ENCODE results near the gene DSN1.

DSN1 gene

DNA sequence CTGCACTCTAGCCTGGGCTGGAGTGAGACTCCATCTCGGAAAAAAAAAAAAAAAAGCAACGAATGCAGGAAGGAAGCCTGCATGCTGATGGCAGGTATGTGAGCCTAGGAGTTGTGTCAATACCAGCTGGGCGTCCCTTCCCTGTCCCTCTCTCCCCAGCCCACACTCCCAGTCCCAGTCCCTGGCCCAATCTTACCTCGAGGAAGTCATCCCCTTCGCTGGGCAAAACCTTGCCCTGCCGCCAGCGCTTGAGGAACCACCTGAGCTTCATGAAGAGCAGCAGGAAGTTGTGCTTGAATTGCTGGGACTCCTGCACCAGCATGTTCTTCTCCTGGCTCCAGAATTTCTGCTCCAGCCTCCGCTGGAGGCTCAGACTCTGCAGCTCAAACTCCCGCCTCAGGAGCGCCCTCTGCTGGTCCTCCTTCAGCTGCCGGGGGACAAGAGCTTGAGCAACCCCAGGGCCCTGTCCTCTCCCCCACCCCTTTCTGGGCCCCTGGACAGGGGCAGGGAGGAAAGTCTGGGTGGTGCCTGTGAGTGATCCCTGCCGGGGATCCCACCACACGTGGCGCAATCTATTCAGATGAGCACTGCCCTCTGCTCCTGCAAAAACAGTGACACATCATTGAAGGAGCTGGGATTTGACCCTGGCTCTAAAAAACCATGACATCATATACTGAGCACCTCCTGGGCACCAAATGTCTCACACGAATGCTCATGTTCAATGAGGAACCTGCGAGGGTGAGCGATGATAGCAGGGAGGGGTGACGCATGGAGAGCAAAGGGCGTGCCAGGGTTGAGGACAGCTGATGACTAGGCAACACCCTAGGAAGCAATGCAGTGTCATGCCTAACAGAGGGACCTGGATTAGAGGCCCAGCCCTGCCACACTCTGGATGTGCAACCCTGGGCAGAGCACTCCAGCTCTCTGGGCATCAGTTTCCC lies 35.0 kb upstream of the DSN1 start:
- no peak overlapping the region for H2BK5ac ChIP-seq (ENCODE audit: low read length)
- H3K9ac ChIP-seq (ENCODE audit: low read depth, low read length, poor library complexity), result no peak overlapping the region
- H3K18ac ChIP-seq (ENCODE audit: low read length), result no peak overlapping the region
- no peak overlapping the region for H2AK5ac ChIP-seq (ENCODE audit: low read depth, low read length)
- H3K27me3 ChIP-seq (ENCODE audit: control insufficient read depth in 3 of 3, insufficient read depth in 3 of 3, low read depth in 1 of 3, low read length in 3 of 3), result no peaks in the 10 kb centered on the region
- H4K8ac ChIP-seq (ENCODE audit: low read depth, low read length), result no peak overlapping the region
- H4K91ac ChIP-seq (ENCODE audit: low read depth, low read length, poor library complexity), result no peak overlapping the region
- H3K23ac ChIP-seq (ENCODE audit: low read depth, low read length, poor library complexity), result peak overlapping the region; percentile 60
- H2BK120ac ChIP-seq (ENCODE audit: low read depth, low read length), result no peak overlapping the region
- H2BK12ac ChIP-seq (ENCODE audit: low read length), result no peak overlapping the region
- no CpG with 5 or more reads among the region's 19 CpGs for WGBS, 2 donors (ENCODE audit: extremely low coverage in 2 of 2, insufficient read length in 2 of 2, insufficient replicate concordance in 1 of 2)
- peaks cover 7% of the 10 kb centered on the region for H3K79me1 ChIP-seq (ENCODE audit: low read depth, low read length)
- no peak overlapping the region for H3K27ac ChIP-seq (replicated peaks; ENCODE audit: low read length)
- H2AFZ ChIP-seq (ENCODE audit: low read length), result no peak overlapping the region
- no peak overlapping the region for H2BK15ac ChIP-seq (ENCODE audit: low read length)
- H3K4ac ChIP-seq (ENCODE audit: low read length), result no peak overlapping the region
- no peak overlapping the region for H3K4me2 ChIP-seq (ENCODE audit: insufficient read depth, low read length, poor library complexity, severe bottlenecking)
- H3K4me3 ChIP-seq (ENCODE audit: low read length in 2 of 2), result no peak overlapping the region
- H3K4me1 ChIP-seq (ENCODE audit: control insufficient read depth in 2 of 2, insufficient read depth in 1 of 2, low read depth in 1 of 2, low read length in 2 of 2), result no peaks in the 10 kb centered on the region
- H3K9me3 ChIP-seq (replicated peaks in 1 of 2; ENCODE audit: control insufficient read depth in 2 of 2, insufficient read depth in 1 of 2, low read depth in 1 of 2, low read length in 2 of 2), result no peaks in the 10 kb centered on the region
- H3K14ac ChIP-seq (ENCODE audit: low read length), result peak overlapping the region; percentile 9
- H3K36me3 ChIP-seq (replicated peaks in 1 of 2; ENCODE audit: control insufficient read depth in 2 of 2, insufficient read depth in 2 of 2, low read length in 2 of 2), result peaks cover 59 to 97% of the 10 kb centered on the region in 2 donors
- DNase-seq (ENCODE audit: low spot score), result peak; percentile 39

DNA sequence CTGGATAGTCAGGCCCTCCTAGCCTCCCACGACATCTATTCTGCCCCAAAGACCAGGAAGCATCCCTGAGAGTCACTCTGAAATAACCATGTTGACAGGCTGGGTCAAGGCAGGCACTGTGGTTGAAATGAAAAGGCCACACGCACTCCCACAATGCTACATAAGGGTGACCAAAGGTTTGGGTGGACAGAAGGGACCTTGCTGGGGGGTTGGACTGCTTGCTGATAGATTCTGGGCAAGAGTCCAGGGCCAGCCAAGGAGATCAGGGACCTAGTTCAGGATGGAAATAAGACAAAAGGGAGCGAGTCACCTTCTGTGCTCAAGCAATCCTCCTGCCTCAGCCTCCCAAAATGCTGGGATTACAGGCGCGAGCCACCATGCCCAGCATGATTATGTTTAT lies 32.5 kb upstream of the DSN1 start:
- no peak for DNase-seq (ENCODE audit: low spot score)
- Histone ChIP-seq H4K91ac (ENCODE audit: low read depth, low read length, poor library complexity) (no peak overlapping the region), H2AK5ac (ENCODE audit: low read depth, low read length) (no peak overlapping the region), H3K18ac (ENCODE audit: low read length) (no peak overlapping the region), H3K9ac (ENCODE audit: low read depth, low read length, poor library complexity) (no peak overlapping the region), H3K14ac (ENCODE audit: low read length) (no peak overlapping the region), H2BK12ac (ENCODE audit: low read length) (no peak overlapping the region), H2BK5ac (ENCODE audit: low read length) (no peak overlapping the region), H3K79me1 (ENCODE audit: low read depth, low read length) (peaks cover 5% of the 10 kb centered on the region), H3K4me3 (ENCODE audit: low read length in 2 of 2) (peak overlapping the region in 1 of 2 donors; percentile 28), H3K27me3 (ENCODE audit: control insufficient read depth in 3 of 3, insufficient read depth in 3 of 3, low read depth in 1 of 3, low read length in 3 of 3) (peaks cover 0 to 2% (median 0%) of the 10 kb centered on the region in 3 experiments), H2BK120ac (ENCODE audit: low read depth, low read length) (no peak overlapping the region), H3K23ac (ENCODE audit: low read depth, low read length, poor library complexity) (no peak overlapping the region), H3K27ac (replicated peaks; ENCODE audit: low read length) (no peak overlapping the region), H3K4ac (ENCODE audit: low read length) (no peak overlapping the region), H4K8ac (ENCODE audit: low read depth, low read length) (no peak overlapping the region), H3K4me1 (ENCODE audit: control insufficient read depth in 2 of 2, insufficient read depth in 1 of 2, low read depth in 1 of 2, low read length in 2 of 2) (no peaks in the 10 kb centered on the region), H2BK15ac (ENCODE audit: low read length) (no peak overlapping the region), H3K4me2 (ENCODE audit: insufficient read depth, low read length, poor library complexity, severe bottlenecking) (no peak overlapping the region), H3K9me3 (replicated peaks in 1 of 2; ENCODE audit: control insufficient read depth in 2 of 2, insufficient read depth in 1 of 2, low read depth in 1 of 2, low read length in 2 of 2) (peaks cover 0 to 4% of the 10 kb centered on the region in 2 donors), H2AFZ (ENCODE audit: low read length) (no peak overlapping the region), H3K36me3 (replicated peaks in 1 of 2; ENCODE audit: control insufficient read depth in 2 of 2, insufficient read depth in 2 of 2, low read length in 2 of 2) (peaks cover 60 to 93% of the 10 kb centered on the region in 2 donors)
- no CpG with 5 or more reads among the region's 5 CpGs for WGBS, 2 donors (ENCODE audit: extremely low coverage in 2 of 2, insufficient read length in 2 of 2, insufficient replicate concordance in 1 of 2)

- Histone ChIP-seq H3K9me3 (replicated peaks in 1 of 2; ENCODE audit: control insufficient read depth in 2 of 2, insufficient read depth in 1 of 2, low read depth in 1 of 2, low read length in 2 of 2) (peaks cover 0 to 4% of the 10 kb centered on the region in 2 donors), H3K14ac (ENCODE audit: low read length) (no peak overlapping the region), H3K18ac (ENCODE audit: low read length) (no peak overlapping the region), H2BK15ac (ENCODE audit: low read length) (no peak overlapping the region), H3K36me3 (replicated peaks in 1 of 2; ENCODE audit: control insufficient read depth in 2 of 2, insufficient read depth in 2 of 2, low read length in 2 of 2) (peaks cover 65 to 93% of the 10 kb centered on the region in 2 donors), H2AK5ac (ENCODE audit: low read depth, low read length) (no peak overlapping the region), H3K4ac (ENCODE audit: low read length) (no peak overlapping the region), H3K4me1 (ENCODE audit: control insufficient read depth in 2 of 2, insufficient read depth in 1 of 2, low read depth in 1 of 2, low read length in 2 of 2) (no peaks in the 10 kb centered on the region), H4K91ac (ENCODE audit: low read depth, low read length, poor library complexity) (no peak overlapping the region), H3K4me3 (ENCODE audit: low read length in 2 of 2) (no peak overlapping the region), H3K27me3 (ENCODE audit: control insufficient read depth in 3 of 3, insufficient read depth in 3 of 3, low read depth in 1 of 3, low read length in 3 of 3) (peaks cover 0 to 2% (median 0%) of the 10 kb centered on the region in 3 experiments), H3K23ac (ENCODE audit: low read depth, low read length, poor library complexity) (no peak overlapping the region), H2AFZ (ENCODE audit: low read length) (no peak overlapping the region), H2BK120ac (ENCODE audit: low read depth, low read length) (no peak overlapping the region), H3K27ac (replicated peaks; ENCODE audit: low read length) (no peak overlapping the region), H3K9ac (ENCODE audit: low read depth, low read length, poor library complexity) (no peak overlapping the region), H2BK5ac (ENCODE audit: low read length) (no peak overlapping the region), H2BK12ac (ENCODE audit: low read length) (no peak overlapping the region), H3K79me1 (ENCODE audit: low read depth, low read length) (peaks cover 5% of the 10 kb centered on the region), H3K4me2 (ENCODE audit: insufficient read depth, low read length, poor library complexity, severe bottlenecking) (no peak overlapping the region), H4K8ac (ENCODE audit: low read depth, low read length) (no peak overlapping the region)
- WGBS, 2 donors (ENCODE audit: extremely low coverage in 2 of 2, insufficient read length in 2 of 2, insufficient replicate concordance in 1 of 2), result no CpG with 5 or more reads among the region's 1 CpG
- DNase-seq (ENCODE audit: low spot score), result no peak
These were observed 31.8 kb upstream of the DSN1 start for GRCh38 chr20:36805396-36805795.

GRCh38 chr20:36804425-36804824 lies 30.9 kb upstream of the DSN1 start:
- H3K4ac ChIP-seq (ENCODE audit: low read length), result no peak overlapping the region
- H3K9me3 ChIP-seq (replicated peaks in 1 of 2; ENCODE audit: control insufficient read depth in 2 of 2, insufficient read depth in 1 of 2, low read depth in 1 of 2, low read length in 2 of 2), result peaks cover 0 to 4% of the 10 kb centered on the region in 2 donors
- H3K23ac ChIP-seq (ENCODE audit: low read depth, low read length, poor library complexity), result no peak overlapping the region
- no peak overlapping the region for H2BK120ac ChIP-seq (ENCODE audit: low read depth, low read length)
- no peak overlapping the region for H2BK15ac ChIP-seq (ENCODE audit: low read length)
- H3K9ac ChIP-seq (ENCODE audit: low read depth, low read length, poor library complexity), result no peak overlapping the region
- no peak overlapping the region for H3K14ac ChIP-seq (ENCODE audit: low read length)
- peaks cover 5% of the 10 kb centered on the region for H3K79me1 ChIP-seq (ENCODE audit: low read depth, low read length)
- no peak overlapping the region for H3K27ac ChIP-seq (replicated peaks; ENCODE audit: low read length)
- no peak overlapping the region for H3K4me2 ChIP-seq (ENCODE audit: insufficient read depth, low read length, poor library complexity, severe bottlenecking)
- H2BK5ac ChIP-seq (ENCODE audit: low read length), result no peak overlapping the region
- no peak overlapping the region for H2BK12ac ChIP-seq (ENCODE audit: low read length)
- no peak overlapping the region for H3K18ac ChIP-seq (ENCODE audit: low read length)
- no peak overlapping the region for H4K91ac ChIP-seq (ENCODE audit: low read depth, low read length, poor library complexity)
- no peak overlapping the region for H2AK5ac ChIP-seq (ENCODE audit: low read depth, low read length)
- no peak overlapping the region for H3K4me3 ChIP-seq (ENCODE audit: low read length in 2 of 2)
- no peak overlapping the region for H2AFZ ChIP-seq (ENCODE audit: low read length)
- no peaks in the 10 kb centered on the region for H3K4me1 ChIP-seq (ENCODE audit: control insufficient read depth in 2 of 2, insufficient read depth in 1 of 2, low read depth in 1 of 2, low read length in 2 of 2)
- H3K27me3 ChIP-seq (ENCODE audit: control insufficient read depth in 3 of 3, insufficient read depth in 3 of 3, low read depth in 1 of 3, low read length in 3 of 3), result peaks cover 0 to 2% (median 0%) of the 10 kb centered on the region in 3 experiments
- WGBS, 2 donors (ENCODE audit: extremely low coverage in 2 of 2, insufficient read length in 2 of 2, insufficient replicate concordance in 1 of 2), result no CpG with 5 or more reads among the region's 7 CpGs
- no peak for DNase-seq (ENCODE audit: low spot score)
- no peak overlapping the region for H4K8ac ChIP-seq (ENCODE audit: low read depth, low read length)
- H3K36me3 ChIP-seq (replicated peaks in 1 of 2; ENCODE audit: control insufficient read depth in 2 of 2, insufficient read depth in 2 of 2, low read length in 2 of 2), result peaks cover 68 to 93% of the 10 kb centered on the region in 2 donors
